Measurements from ENCODE around the gene NAA20.

Gene NAA20

GRCh38 chr20:20073801-20074371 lies 56.7 kb downstream of the NAA20 start:
- DNase-seq (ENCODE audit: low read depth in 2 of 2), result no peak

GRCh38 chr20:20075032-20075431 lies 57.9 kb downstream of the NAA20 start:
- no peak for DNase-seq (ENCODE audit: low read depth in 2 of 2)

GRCh38 chr20:20076297-20077065 lies 59.3 kb downstream of the NAA20 start:
- DNase-seq (ENCODE audit: low read depth in 2 of 2), result no peak

GRCh38 chr20:20078041-20078440 lies 60.9 kb downstream of the NAA20 start:
- DNase-seq (ENCODE audit: low read depth in 2 of 2), result no peak

- no peak for DNase-seq (ENCODE audit: low read depth in 2 of 2)
These were observed 62.1 kb downstream of the NAA20 start for GRCh38 chr20:20079102-20079784.
